Measurements from ENCODE around the gene DSEL. TPM values are rescaled to one million over a fixed set of nuclear protein-coding genes. Genes with fewer than 3 reads are reported as not detected.

DSEL gene
- total and polyA plus RNA-seq, 8 donors: 0.65 to 4.7 (median 2.0) TPM

DNA sequence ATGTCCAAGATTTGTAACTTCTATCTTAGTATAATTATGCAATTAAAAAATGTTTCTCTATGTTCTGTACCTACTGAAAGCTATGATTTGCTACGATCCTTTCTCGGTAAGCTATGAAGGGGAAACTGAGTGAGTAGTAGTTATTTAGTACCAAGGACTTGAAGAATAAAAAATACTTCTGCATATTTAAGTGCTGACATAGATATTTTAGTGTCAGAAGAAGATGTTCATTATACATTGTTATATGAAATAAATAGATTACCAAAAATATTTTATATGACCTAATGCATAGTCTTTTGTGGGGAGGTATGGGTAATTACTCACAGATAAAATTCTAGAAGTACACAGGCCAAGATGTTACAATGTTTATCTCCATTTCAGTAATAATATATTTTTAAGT lies 39.0 kb downstream of the DSEL start:
- Histone ChIP-seq H3K4me3 (no peak overlapping the region), H3K27ac (no peak overlapping the region), H3K36me3 (no peaks in the 10 kb centered on the region), H3K4me1 (no peaks in the 10 kb centered on the region), H3K27me3 (peaks cover 0 to 6% (median 0%) of the 10 kb centered on the region in 4 donors), H3K9me3 (no peaks in the 10 kb centered on the region)
- ATAC-seq: no peak
- intact Hi-C loops (cut with DNase I): no loop called here
- DNase-seq: no peak
- 41 to 70% methylated on average over 2 of the region's 2 CpGs for WGBS, 2 donors
- TF ChIP-seq, protein P1, sequence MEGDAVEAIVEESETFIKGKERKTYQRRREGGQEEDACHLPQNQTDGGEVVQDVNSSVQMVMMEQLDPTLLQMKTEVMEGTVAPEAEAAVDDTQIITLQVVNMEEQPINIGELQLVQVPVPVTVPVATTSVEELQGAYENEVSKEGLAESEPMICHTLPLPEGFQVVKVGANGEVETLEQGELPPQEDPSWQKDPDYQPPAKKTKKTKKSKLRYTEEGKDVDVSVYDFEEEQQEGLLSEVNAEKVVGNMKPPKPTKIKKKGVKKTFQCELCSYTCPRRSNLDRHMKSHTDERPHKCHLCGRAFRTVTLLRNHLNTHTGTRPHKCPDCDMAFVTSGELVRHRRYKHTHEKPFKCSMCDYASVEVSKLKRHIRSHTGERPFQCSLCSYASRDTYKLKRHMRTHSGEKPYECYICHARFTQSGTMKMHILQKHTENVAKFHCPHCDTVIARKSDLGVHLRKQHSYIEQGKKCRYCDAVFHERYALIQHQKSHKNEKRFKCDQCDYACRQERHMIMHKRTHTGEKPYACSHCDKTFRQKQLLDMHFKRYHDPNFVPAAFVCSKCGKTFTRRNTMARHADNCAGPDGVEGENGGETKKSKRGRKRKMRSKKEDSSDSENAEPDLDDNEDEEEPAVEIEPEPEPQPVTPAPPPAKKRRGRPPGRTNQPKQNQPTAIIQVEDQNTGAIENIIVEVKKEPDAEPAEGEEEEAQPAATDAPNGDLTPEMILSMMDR (IDR thresholded peaks at IDR 0.05): no peak
- no peak for FAIRE-seq

DNA sequence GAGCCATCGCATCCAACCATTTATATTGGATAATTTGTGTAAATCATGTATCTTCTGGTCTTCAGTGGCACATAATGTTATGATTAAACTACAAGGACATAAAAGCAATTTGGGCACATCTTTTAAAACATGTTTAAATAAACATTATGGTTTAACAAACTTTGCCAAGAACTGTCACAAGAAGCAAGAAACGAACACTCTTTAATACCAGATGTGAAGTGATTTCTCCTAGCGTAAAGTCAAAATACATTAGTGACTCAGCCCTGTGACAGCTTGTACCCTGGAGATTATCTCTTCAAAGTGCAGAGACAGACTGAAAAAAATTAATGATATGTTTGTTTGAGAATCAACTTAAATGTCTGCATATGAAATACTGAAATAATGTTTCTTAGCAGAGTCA lies 39.9 kb downstream of the DSEL start:
- ATAC-seq (no peak), FAIRE-seq (no peak), DNase-seq (no peak)
- H3K36me3 ChIP-seq: no peaks in the 10 kb centered on the region
- 64 to 67% methylated on average over 3 of the region's 3 CpGs for WGBS, 2 donors
- intact Hi-C loops (cut with DNase I): no loop called here
- TF ChIP-seq, protein P1 (IDR thresholded peaks at IDR 0.05): no peak
- H3K9me3 ChIP-seq: no peaks in the 10 kb centered on the region
- no peak overlapping the region for H3K27ac ChIP-seq
- H3K4me1 ChIP-seq: no peaks in the 10 kb centered on the region
- no peak overlapping the region for H3K4me3 ChIP-seq
- H3K27me3 ChIP-seq: peaks cover 0 to 6% (median 0%) of the 10 kb centered on the region in 4 donors

DNA sequence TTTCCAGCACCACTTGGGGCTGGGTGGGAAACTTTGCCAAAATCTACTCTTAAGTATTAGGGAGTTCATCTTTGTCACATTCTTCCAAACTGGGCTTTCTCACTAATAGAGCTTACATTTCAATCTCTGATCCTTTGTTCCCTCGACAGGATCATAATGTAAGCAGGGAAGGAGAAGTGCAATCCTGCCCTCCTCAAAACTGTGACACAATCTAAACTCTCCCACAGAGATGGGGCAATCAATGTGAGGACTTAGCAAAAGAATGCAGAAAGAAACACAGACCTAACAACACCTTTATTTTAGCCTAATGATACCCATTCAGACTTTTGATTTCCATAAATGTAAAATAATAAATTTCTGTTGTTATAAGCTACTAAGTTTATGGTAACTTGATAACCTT lies 40.8 kb downstream of the DSEL start:
- ATAC-seq (no peak), DNase-seq (no peak), FAIRE-seq (no peak)
- H3K4me1 ChIP-seq: no peaks in the 10 kb centered on the region
- H3K36me3 ChIP-seq: no peaks in the 10 kb centered on the region
- TF ChIP-seq, protein P1 (IDR thresholded peaks at IDR 0.05): no peak
- H3K27me3 ChIP-seq: no peaks in the 10 kb centered on the region
- no peak overlapping the region for H3K27ac ChIP-seq
- 0% methylated on average over 1 of the region's 1 CpG for WGBS, 2 donors
- no peak overlapping the region for H3K4me3 ChIP-seq
- no peaks in the 10 kb centered on the region for H3K9me3 ChIP-seq
- intact Hi-C loops (cut with DNase I): no loop called here

DNA sequence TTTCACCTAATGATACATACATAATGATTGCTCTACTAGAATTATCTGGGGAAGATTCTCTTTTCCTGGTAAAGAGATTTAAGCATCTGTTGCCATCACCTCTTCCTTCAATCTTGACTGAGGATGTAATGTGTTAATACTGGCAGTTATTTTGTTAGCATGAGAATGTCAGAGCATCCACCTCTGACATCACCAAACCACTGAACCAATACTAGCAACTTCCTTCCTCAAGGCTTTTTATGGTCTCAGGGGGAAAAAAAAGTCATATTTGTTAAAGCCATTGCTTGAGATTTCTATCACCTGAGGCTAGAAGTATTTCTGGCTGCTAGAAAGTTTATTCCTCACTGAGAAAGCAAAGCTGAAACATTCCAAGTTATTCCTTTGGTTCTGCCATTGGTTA lies 48.5 kb downstream of the DSEL start:
- TF ChIP-seq, protein P1 (IDR thresholded peaks at IDR 0.05): no peak
- Histone ChIP-seq H3K4me1 (no peaks in the 10 kb centered on the region), H3K36me3 (no peaks in the 10 kb centered on the region), H3K27ac (no peak overlapping the region), H3K4me3 (no peak overlapping the region), H3K27me3 (no peaks in the 10 kb centered on the region), H3K9me3 (no peaks in the 10 kb centered on the region)
- intact Hi-C loops (cut with DNase I): no loop called here
- DNase-seq: no peak
- no peak for FAIRE-seq
- no peak for ATAC-seq

DNA sequence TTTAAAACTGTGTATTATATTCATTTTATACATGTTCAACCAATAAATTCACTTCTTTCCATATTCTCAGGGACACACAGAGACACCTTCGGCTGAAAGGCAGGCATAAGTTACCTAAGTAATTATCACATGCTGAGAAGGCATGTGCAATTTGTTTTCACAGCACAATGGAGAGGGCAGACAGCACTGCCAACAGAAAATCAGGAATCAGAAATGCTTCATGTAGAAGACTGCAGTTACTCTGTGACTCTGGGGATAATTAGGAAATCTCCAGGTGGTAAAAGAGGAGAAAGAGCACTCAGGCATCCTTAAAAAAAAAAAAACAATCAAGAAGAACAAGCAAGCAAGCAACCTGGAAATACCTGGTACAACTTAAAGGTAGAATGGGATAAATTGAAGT lies 49.3 kb downstream of the DSEL start:
- TF ChIP-seq, protein P1 (IDR thresholded peaks at IDR 0.05): no peak
- Histone ChIP-seq H3K4me1 (no peaks in the 10 kb centered on the region), H3K4me3 (no peak overlapping the region), H3K27ac (no peak overlapping the region), H3K36me3 (no peaks in the 10 kb centered on the region), H3K9me3 (no peaks in the 10 kb centered on the region), H3K27me3 (no peaks in the 10 kb centered on the region)
- DNase-seq: no peak
- WGBS, 2 donors: 14 to 18% methylated on average over 1 of the region's 1 CpG
- intact Hi-C loops (cut with DNase I): no loop called here
- no peak for ATAC-seq
- no peak for FAIRE-seq

Measured in pancreas (tissue), 10 donors.